ENCODE measurements around the gene SLC25A52. TPM values are rescaled to one million over a fixed set of nuclear protein-coding genes. Genes with fewer than 3 reads are reported as not detected.
"Not testable (repeated sequence)": the region's sequence is repeated elsewhere in the genome, so short reads cannot be mapped to it uniquely, and the experiment has no call there.

The SLC25A52 gene
- total RNA-seq, 1 donor from 2014 or later, result not detected

DNA sequence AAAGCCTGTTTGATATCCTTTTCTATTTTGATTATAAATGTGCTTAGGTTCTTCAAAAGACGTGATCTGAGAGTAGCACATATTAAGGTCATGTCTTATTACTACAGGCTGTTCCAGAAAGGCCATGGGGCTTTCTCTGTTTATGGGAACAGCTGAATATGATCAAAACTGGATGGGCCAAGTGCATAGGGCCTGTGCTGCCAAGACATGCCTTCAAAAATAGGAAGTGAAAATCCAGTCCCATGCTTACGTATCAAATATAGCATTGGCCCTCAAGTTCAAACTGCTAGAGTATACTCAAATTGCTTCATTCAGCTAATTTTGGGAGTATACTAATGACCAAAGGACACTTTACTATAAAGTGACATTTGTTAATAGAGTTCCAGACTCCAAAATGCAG lies 24.1 kb downstream of the SLC25A52 start:
- Histone ChIP-seq H3K27me3 (ENCODE audit: control insufficient read depth, insufficient read depth, low read length) (no peaks in the 10 kb centered on the region), H3K4me3 (ENCODE audit: low read depth, low read length) (no peak overlapping the region), H3K36me3 (ENCODE audit: control insufficient read depth, insufficient read depth, low read length) (no peaks in the 10 kb centered on the region)
- no peak for DNase-seq (ENCODE audit: low read depth)
- TF ChIP-seq CTCF (IDR thresholded peaks at IDR 0.05; ENCODE audit: insufficient read depth, low read length, poor library complexity, severe bottlenecking), result no peak

DNA sequence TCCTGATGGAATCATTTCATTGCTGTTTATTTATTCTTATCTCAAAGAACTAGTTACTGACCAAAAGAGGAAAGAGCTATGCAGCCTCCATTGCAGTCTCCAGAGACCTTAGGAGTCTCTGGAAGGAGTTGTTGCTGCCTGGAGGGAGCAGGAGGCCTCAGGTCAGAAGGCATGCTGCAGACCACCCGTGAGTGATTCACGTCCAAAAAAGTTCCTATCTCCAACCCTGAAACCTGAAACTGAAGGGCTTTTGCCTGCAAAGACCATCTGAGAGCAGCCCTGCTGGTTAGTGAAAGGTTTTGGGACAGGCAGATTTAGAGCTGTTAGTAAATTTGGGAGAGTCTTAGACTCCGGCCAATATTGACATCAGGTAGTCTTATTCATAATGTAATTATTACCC lies 29.1 kb downstream of the SLC25A52 start:
- Histone ChIP-seq H3K4me3 (ENCODE audit: low read depth, low read length) (no peak overlapping the region), H3K27me3 (ENCODE audit: control insufficient read depth, insufficient read depth, low read length) (no peaks in the 10 kb centered on the region), H3K36me3 (ENCODE audit: control insufficient read depth, insufficient read depth, low read length) (no peaks in the 10 kb centered on the region)
- no peak for DNase-seq (ENCODE audit: low read depth)
- TF ChIP-seq CTCF (IDR thresholded peaks at IDR 0.05; ENCODE audit: insufficient read depth, low read length, poor library complexity, severe bottlenecking), result no peak

GRCh38 chr18:31729196-31729595 lies 31.5 kb downstream of the SLC25A52 start:
- not testable (repeated sequence) for H3K36me3 ChIP-seq (ENCODE audit: control insufficient read depth, insufficient read depth, low read length); DNase-seq (ENCODE audit: low read depth); H3K4me3 ChIP-seq (ENCODE audit: low read depth, low read length); H3K27me3 ChIP-seq (ENCODE audit: control insufficient read depth, insufficient read depth, low read length)

DNA sequence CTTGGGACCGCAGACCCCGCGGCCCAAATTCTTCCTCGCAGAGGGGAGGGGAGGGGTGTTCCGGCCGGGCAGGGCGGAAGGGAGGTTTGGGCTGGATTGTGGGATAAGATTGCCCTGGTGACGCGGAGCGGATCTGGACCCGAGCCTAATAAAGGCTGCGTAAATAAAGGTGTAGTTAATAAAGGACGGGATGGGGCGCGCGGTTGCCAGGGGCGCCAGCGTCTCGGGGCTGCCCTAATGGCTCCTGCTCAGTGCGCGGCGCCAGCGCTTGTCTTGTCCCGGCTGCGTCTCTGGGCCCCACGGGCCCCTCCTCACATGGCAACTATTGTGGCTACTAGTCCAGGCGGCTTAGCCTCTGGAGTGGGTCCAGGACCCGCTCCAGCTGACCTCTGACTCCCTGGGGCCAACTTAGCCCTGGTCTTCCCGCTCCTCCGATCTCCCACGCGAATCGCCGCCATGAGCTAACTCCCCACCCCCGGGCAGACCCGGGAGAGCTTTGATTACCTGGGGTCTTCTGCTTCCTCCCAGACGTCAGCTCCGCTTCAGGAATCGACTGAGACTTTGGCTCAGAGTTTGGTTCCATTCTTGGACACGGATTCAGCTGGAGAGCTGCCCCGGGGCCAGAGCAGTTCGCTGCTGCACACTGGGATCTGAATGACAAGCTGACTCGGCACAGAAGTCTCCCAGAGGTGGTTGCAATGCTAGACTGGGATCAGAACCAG lies 36.5 kb downstream of the SLC25A52 start:
- no peaks in the 10 kb centered on the region for H3K27me3 ChIP-seq (ENCODE audit: control insufficient read depth, insufficient read depth, low read length)
- no peak for TF ChIP-seq CTCF (IDR thresholded peaks at IDR 0.05; ENCODE audit: insufficient read depth, low read length, poor library complexity, severe bottlenecking)
- H3K36me3 ChIP-seq (ENCODE audit: control insufficient read depth, insufficient read depth, low read length), result no peaks in the 10 kb centered on the region
- peak overlapping the region; percentile 51 for H3K4me3 ChIP-seq (ENCODE audit: low read depth, low read length)
- DNase-seq (ENCODE audit: low read depth), result no peak

DNA sequence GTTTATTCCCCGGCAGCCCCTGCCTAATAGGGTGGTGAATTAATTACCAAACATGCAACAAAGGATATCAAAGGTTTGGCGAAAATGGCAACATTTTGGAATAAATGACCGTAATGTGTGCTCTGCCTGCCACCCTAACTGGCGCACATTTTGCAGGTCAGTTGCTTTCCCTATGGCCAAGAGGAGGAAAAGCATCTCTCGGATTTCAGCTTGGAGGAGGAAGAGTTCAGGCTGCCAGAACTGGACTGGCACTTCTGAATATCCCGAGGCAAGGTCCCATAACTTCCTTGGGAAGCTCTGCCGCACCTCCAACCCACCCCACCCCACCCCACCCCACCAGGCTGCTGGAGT lies 37.1 kb downstream of the SLC25A52 start:
- H3K36me3 ChIP-seq (ENCODE audit: control insufficient read depth, insufficient read depth, low read length), result no peaks in the 10 kb centered on the region
- peak overlapping the region; percentile 51 for H3K4me3 ChIP-seq (ENCODE audit: low read depth, low read length)
- TF ChIP-seq CTCF (IDR thresholded peaks at IDR 0.05; ENCODE audit: insufficient read depth, low read length, poor library complexity, severe bottlenecking), result no peak
- H3K27me3 ChIP-seq (ENCODE audit: control insufficient read depth, insufficient read depth, low read length), result no peaks in the 10 kb centered on the region
- DNase-seq (ENCODE audit: low read depth), result no peak

DNA sequence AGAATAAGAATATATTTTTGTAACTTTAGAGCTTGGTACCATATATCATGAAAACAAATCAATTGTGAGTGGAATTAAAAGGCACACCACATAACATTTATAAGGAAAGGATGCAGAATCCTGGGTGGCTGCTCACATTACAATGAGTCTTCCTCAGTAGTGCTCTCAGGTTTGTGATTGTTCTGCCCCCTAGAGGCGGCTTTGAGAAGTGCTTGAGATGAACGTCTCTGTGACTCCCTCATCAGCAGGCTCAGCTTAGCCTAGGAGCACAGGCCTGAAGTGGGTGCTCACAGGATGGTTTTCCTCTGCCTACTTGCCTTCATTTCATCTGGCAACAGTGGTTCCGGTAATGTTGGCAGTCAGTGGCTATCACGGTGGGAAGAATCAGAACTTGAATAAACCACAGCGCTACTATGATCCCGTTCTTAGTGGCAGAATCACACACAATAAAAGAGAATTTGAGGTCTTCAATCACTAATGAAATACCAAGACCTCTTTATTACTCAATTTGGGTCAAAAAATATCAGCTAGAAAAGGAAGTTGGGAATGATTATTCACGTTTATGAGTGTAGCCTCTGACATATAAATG lies 38.2 kb downstream of the SLC25A52 start:
- TF ChIP-seq CTCF (IDR thresholded peaks at IDR 0.05; ENCODE audit: insufficient read depth, low read length, poor library complexity, severe bottlenecking), result peak; percentile 88
- DNase-seq (ENCODE audit: low read depth), result peak; percentile 29
- no peak overlapping the region for H3K4me3 ChIP-seq (ENCODE audit: low read depth, low read length)

More for the DNA sequence above, 38.2 kb downstream of the SLC25A52 start:
- Histone ChIP-seq H3K36me3 (ENCODE audit: control insufficient read depth, insufficient read depth, low read length) (no peaks in the 10 kb centered on the region), H3K27me3 (ENCODE audit: control insufficient read depth, insufficient read depth, low read length) (no peaks in the 10 kb centered on the region)
